Osteocyte (in vitro differentiated cells): ENCODE data around the gene ASB2. TPM values are rescaled to one million over a fixed set of nuclear protein-coding genes. Genes with fewer than 3 reads are reported as not detected.

Experiments used
- DNase-seq: peaks from one replicate; pipeline ENCODE4 v3.0.0; 2021; ENCODE audit warnings: mixed read lengths; ENCODE audit not compliant: unreplicated experiment; ENCODE audit errors: extremely low spot score
- H3K27ac Mint-ChIP-seq: one replicate; pipeline ENCODE4 v1.8.0; 2021; ENCODE audit warnings: mild to moderate bottlenecking, mixed read lengths; ENCODE audit not compliant: unreplicated experiment
- H3K27me3 Mint-ChIP-seq: one replicate; pipeline ENCODE4 v1.8.0; 2021; ENCODE audit warnings: mixed read lengths; ENCODE audit not compliant: unreplicated experiment
- H3K36me3 Mint-ChIP-seq: one replicate; pipeline ENCODE4 v1.8.0; 2021; ENCODE audit warnings: mixed read lengths; ENCODE audit not compliant: unreplicated experiment
- H3K4me1 Mint-ChIP-seq: one replicate; pipeline ENCODE4 v1.8.0; 2021; ENCODE audit warnings: mixed read lengths; ENCODE audit not compliant: unreplicated experiment
- H3K4me3 Mint-ChIP-seq: one replicate; pipeline ENCODE4 v1.8.0; 2021; ENCODE audit warnings: mild to moderate bottlenecking, moderate library complexity, mixed read lengths; ENCODE audit not compliant: unreplicated experiment
- H3K9me3 Mint-ChIP-seq: one replicate; pipeline ENCODE4 v1.8.0; 2021; ENCODE audit warnings: mixed read lengths; ENCODE audit not compliant: unreplicated experiment
- total RNA-seq: library from RNA; stranded (reverse); gene quantifications from 2 replicates; pipeline ENCODE4 v1.2.1, GENCODE V29; 2021
- TF ChIP-seq, protein P1 (sequence below): fragments of 200-600 bp; sonication (generic); IDR thresholded peaks from 2 replicates; pipeline ENCODE4 v1.5.0; 2021; ENCODE audit warnings: antibody characterized with exemption, mild to moderate bottlenecking, moderate library complexity

The ASB2 gene
- total RNA-seq, 1 donor from 2014 or later, result 0.38 TPM

DNA sequence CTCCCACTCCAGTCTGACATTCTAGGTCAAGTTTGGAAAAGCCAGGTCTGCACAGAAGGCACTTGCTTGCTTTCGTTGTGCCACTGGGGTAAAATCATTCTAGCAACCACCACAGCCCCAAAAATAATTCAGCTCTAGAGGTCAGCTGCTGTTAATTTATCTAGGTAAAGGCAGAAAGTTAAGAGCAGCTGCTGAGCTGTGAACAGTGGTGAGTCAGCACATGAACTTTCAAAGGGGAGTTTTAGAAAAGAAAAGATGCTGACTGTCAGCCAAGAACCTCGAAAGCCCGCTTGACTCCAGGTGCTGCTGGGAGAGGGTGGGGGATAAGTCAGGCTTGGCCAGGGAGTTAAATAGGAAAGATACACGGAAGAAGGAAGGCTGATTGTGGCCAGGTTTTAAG, 33.4 kb upstream of the ASB2 start:
- TF ChIP-seq, protein P1, sequence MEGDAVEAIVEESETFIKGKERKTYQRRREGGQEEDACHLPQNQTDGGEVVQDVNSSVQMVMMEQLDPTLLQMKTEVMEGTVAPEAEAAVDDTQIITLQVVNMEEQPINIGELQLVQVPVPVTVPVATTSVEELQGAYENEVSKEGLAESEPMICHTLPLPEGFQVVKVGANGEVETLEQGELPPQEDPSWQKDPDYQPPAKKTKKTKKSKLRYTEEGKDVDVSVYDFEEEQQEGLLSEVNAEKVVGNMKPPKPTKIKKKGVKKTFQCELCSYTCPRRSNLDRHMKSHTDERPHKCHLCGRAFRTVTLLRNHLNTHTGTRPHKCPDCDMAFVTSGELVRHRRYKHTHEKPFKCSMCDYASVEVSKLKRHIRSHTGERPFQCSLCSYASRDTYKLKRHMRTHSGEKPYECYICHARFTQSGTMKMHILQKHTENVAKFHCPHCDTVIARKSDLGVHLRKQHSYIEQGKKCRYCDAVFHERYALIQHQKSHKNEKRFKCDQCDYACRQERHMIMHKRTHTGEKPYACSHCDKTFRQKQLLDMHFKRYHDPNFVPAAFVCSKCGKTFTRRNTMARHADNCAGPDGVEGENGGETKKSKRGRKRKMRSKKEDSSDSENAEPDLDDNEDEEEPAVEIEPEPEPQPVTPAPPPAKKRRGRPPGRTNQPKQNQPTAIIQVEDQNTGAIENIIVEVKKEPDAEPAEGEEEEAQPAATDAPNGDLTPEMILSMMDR, result no peak
- Mint-ChIP-seq H3K4me3 (no peak overlapping the region), H3K27ac (no peak overlapping the region), H3K4me1 (no peaks in the 10 kb centered on the region), H3K36me3 (no peaks in the 10 kb centered on the region), H3K9me3 (no peaks in the 10 kb centered on the region), H3K27me3 (peaks cover 48% of the 10 kb centered on the region)
- no peak for DNase-seq

DNA sequence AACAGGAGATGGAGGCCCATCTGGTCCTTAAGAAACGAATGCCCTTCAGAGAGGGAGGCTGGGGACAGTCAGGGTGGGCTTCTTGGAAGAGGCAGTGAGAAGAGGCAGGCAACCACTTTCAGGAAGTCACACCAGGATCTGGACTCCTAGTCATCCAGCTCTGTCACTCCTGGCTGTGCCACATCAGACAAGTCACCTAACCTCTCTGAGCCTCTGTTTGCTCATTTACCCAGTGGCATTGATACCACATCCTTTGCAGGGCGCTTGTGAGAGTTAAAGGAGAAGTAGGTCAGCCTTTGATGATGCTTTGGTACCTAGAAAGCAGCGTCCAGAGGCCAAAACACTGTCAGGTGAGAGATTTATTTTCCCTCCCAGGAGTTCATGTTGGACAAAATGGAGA, 31.9 kb upstream of the ASB2 start:
- Mint-ChIP-seq H3K4me3 (no peak overlapping the region), H3K4me1 (no peaks in the 10 kb centered on the region), H3K9me3 (no peaks in the 10 kb centered on the region), H3K36me3 (no peaks in the 10 kb centered on the region), H3K27me3 (peaks cover 48% of the 10 kb centered on the region), H3K27ac (no peak overlapping the region)
- TF ChIP-seq, protein P1, result no peak
- DNase-seq, result no peak

GRCh38 chr14:94005324-94006073, 29.1 kb upstream of the ASB2 start:
- no peak overlapping the region for H3K4me3 Mint-ChIP-seq
- H3K27ac Mint-ChIP-seq, result no peak overlapping the region
- no peaks in the 10 kb centered on the region for H3K4me1 Mint-ChIP-seq
- TF ChIP-seq, protein P1, result peak; percentile 45
- peaks cover 44% of the 10 kb centered on the region for H3K27me3 Mint-ChIP-seq
- DNase-seq, result no peak
- H3K9me3 Mint-ChIP-seq, result no peaks in the 10 kb centered on the region
- no peaks in the 10 kb centered on the region for H3K36me3 Mint-ChIP-seq

GRCh38 chr14:94004015-94004414, 27.6 kb upstream of the ASB2 start:
- Mint-ChIP-seq H3K36me3 (no peaks in the 10 kb centered on the region), H3K27ac (no peak overlapping the region), H3K4me3 (no peak overlapping the region), H3K27me3 (peaks cover 41% of the 10 kb centered on the region), H3K9me3 (no peaks in the 10 kb centered on the region), H3K4me1 (no peaks in the 10 kb centered on the region)
- TF ChIP-seq, protein P1, result no peak
- DNase-seq, result no peak

GRCh38 chr14:94003397-94003796, 27.0 kb upstream of the ASB2 start:
- Mint-ChIP-seq H3K27me3 (peaks cover 42% of the 10 kb centered on the region), H3K4me1 (no peaks in the 10 kb centered on the region), H3K27ac (no peak overlapping the region)

More at GRCh38 chr14:94003397-94003796, 27.0 kb upstream of the ASB2 start:
- Mint-ChIP-seq H3K9me3 (no peaks in the 10 kb centered on the region), H3K36me3 (no peaks in the 10 kb centered on the region), H3K4me3 (no peak overlapping the region)
- TF ChIP-seq, protein P1, result no peak
- DNase-seq, result no peak
